T47D (cell line): ENCODE measurements around the gene TUBE1.

ENCODE experiments used
- DNase-seq, 2 experiments: peaks; one replicate each; pipeline versions ENCODE4 v3.0.0 to v3.0.0-alpha.2; 2011 to 2012; ENCODE audit warnings: low read depth in 1 of 2, low spot score in 1 of 2
- JUND ChIP-seq: IDR thresholded peaks from 2 replicates; pipeline ENCODE4 v1.6.1; 2012; ENCODE audit warnings: low read depth
- in situ Hi-C: cut with HindIII; loops from 2 replicates; pipeline ENCODE4 v1.10.0; 2016; ENCODE audit warnings: low sequenced_read_pairs, low pct_unique_long_range_greater_than_20kb

TUBE1 gene

DNA sequence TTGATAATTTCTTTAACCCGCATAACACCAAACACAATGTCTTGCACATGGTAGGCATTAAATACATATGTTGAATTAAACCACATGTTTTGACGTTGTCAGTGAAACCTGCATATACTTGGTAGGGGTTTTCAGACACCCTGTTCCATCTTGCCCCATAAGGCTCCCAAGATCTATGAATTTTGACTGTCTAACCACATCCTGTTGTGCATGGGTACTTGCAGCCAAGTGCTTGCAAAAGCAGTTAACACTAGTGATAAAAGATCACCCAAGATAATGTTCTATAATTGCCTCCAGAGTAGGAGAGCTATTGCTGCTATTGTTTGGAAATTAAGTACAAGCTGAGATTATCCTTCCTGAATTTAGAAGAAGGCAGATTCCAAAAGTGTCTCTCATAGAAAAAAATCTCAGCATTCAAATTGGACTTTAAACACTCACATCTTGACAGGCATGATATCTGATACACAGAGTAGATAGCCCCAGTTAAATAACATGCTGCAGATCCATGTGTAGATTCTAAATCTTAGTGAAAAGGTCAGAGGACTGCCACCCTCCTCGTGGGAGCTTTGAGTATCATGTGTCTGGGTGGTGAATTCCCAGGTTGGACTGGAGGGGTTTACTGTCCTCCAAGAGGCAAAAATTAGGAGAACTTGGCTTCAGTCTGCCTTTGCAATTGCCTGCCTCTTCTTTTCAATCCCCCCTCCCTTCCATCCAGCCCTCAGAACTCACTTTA, 59.2 kb downstream of the TUBE1 start:
- DNase-seq, result no peak
- TF ChIP-seq JUND, result no peak
- in situ Hi-C loops, result no loop called here

DNA sequence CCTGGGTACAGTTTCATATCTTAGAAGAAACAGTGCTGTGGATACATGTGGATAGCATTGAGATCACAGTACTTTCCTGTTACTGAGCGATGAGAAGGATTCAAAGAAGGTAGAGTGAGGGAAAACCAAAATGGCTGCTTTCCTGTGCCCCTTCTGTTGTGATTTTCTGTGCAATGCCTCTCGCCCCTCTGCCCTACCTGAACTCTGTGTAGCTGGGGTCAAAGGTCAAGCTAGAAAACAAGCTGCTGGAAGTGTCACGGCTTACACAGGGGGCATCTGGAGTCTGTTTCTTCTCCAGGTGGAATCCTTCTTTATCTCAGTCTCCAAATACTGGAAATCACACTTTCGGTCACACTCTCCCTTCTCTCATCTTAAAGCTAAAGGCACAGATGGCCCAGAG, 60.3 kb downstream of the TUBE1 start:
- no peak for DNase-seq
- no peak for TF ChIP-seq JUND
- in situ Hi-C loops, result no loop called here

DNA sequence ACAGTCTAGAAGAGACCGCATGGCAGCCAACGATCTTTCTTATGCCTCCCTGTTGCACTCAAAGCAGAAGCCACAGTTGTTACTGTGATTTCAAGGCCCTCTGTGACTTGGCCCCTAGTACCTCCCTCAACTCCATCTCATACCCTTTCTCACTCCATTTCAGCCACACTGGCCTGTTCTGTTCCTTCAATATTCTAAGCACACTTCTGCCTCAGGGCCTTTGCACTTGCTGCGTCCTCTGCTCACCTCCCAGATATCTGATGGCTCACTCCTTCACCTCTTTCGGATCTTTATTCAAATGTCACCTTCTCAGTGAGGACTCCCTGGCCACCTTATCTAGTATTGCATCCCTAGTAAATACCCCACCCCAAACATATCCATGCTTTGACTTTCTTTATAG, 62.8 kb downstream of the TUBE1 start:
- DNase-seq, result no peak
- no peak for TF ChIP-seq JUND
- in situ Hi-C loops, result no loop called here

GRCh38 chr6:112022749-112023148, 64.5 kb downstream of the TUBE1 start:
- in situ Hi-C loops, result no loop called here
- TF ChIP-seq JUND, result no peak
- DNase-seq, result no peak

DNA sequence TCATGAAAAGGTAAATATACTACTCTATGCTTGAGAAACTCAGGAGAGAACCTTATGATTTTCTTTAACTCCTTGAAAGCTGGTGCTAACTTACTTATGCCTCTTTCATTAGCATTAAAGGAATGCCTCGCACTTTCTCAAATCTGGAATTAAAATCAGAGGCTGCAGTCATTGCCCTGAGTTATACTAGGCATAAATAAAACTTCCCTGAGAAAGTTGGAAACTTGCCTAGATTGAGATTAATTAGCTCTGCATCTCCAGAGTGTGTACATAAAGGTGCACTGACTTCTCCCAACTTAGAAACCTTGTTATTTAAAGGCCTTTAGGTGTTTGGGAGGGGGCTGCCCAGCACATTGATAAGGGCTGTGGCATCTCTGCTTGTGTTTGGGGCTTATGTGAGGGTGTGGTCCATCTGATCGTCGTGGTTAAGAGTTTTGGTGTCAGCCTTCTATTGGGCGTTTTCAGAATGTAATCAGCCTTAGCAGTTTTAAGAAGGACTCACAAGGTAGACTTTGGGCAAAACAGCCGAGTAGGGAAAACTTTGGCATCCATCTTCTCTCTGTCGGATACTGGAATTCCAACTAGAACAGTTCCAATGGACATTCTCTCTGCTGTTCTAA, 65.5 kb downstream of the TUBE1 start:
- no peak for DNase-seq
- in situ Hi-C loops, result no loop called here
- TF ChIP-seq JUND, result no peak
